ENCODE data around the gene MXD3.
"Not testable (repeated sequence)": the region's sequence is repeated elsewhere in the genome, so short reads cannot be mapped to it uniquely, and the experiment has no call there.

Gene MXD3

GRCh38 chr5:177317959-177318377 lies 6.3 kb upstream of the MXD3 start:
- peak; percentile 44 for DNase-seq

- no peak for DNase-seq
These were observed 4.3 kb upstream of the MXD3 start for GRCh38 chr5:177316005-177316404.

- DNase-seq = no peak
These were observed 3.7 kb upstream of the MXD3 start for GRCh38 chr5:177315411-177315810.

- no peak for DNase-seq
These were observed 3.0 kb upstream of the MXD3 start for GRCh38 chr5:177314376-177315342.

- DNase-seq = no peak
These were observed 2.0 kb upstream of the MXD3 start for GRCh38 chr5:177313561-177314259.

- DNase-seq = no peak
These were observed 1.0 kb upstream of the MXD3 start for GRCh38 chr5:177312649-177313181.

- no peak for DNase-seq
These were observed 341 bp downstream of the MXD3 start for GRCh38 chr5:177311392-177311722.

- no peak for DNase-seq
These were observed 824 bp downstream of the MXD3 start for GRCh38 chr5:177310757-177311391.

GRCh38 chr5:177310332-177310731 lies 1.4 kb downstream of the MXD3 start:
- no peak for DNase-seq

- peak; percentile 38 for DNase-seq
These were observed 2.1 kb downstream of the MXD3 start for GRCh38 chr5:177309351-177310191.

- DNase-seq = no peak
These were observed 3.0 kb downstream of the MXD3 start for GRCh38 chr5:177308740-177309139.

GRCh38 chr5:177307544-177308363 lies 3.9 kb downstream of the MXD3 start:
- no peak for DNase-seq

GRCh38 chr5:177306674-177307543 lies 4.8 kb downstream of the MXD3 start:
- no peak for DNase-seq

- DNase-seq = not testable (repeated sequence)
These were observed 5.5 kb downstream of the MXD3 start for GRCh38 chr5:177306103-177306640.

- no peak for DNase-seq
These were observed 7.1 kb downstream of the MXD3 start for GRCh38 chr5:177304392-177305119.

- no peak for DNase-seq
These were observed 7.7 kb downstream of the MXD3 start for GRCh38 chr5:177303925-177304391.

GRCh38 chr5:177303121-177303924 lies 8.4 kb downstream of the MXD3 start, which contains the start of the genes PRELID1 and RAB24:
Gene PRELID1 (plus strand): TSS chr5:177303799. CDS start chr5:177303986, 187 bp downstream.
Gene RAB24 (minus strand): TSS chr5:177303719. CDS start chr5:177303288, 431 bp downstream.
- DNase-seq = peak; percentile 50

All from SHP77 treated with DMSO at 0.1 percent for 48 hours (cell line).